Measurements from ENCODE around the gene C5orf22. TPM values are rescaled to one million over a fixed set of nuclear protein-coding genes. Genes with fewer than 3 reads are reported as not detected.

C5orf22 gene
- total and polyA plus RNA-seq, 2 of the 13 experiments (the other 11 are each of a cell fraction or from before 2014, with no cell fraction given): 14.0 to 21.5 TPM

DNA sequence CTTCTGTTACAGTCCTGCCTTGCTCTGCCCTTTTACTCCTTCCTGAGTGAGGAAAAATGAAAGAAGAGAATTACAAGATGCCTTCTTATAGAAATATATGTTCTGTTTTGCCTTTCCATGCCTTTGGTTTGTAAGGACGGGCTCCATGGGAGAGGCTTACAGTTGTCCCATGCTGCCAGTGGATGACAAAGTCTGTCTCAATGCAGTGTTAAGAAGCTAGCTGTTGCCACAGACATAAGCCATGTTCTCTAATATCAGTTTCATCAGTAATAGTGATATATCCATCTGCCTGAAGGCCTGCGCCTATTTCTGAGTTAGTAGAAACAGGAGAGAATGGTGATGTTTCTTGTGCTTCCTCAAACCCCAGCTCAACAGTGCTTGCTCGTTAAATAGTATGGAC is 27.8 kb downstream of the C5orf22 start:
- H3K27me3 ChIP-seq (ENCODE audit: control insufficient read depth in 1 of 2, insufficient read depth in 2 of 2, low read length in 2 of 2): no peaks in the 10 kb centered on the region
- DNase-seq (ENCODE audit: low spot score) (no peak), ATAC-seq (no peak), FAIRE-seq (no peak)
- intact Hi-C loops (cut with micrococcal nuclease; ENCODE audit: unreplicated experiment): no loop called here
- no peaks in the 10 kb centered on the region for H4K20me1 ChIP-seq (ENCODE audit: insufficient read depth, low read length)
- in situ Hi-C loops (cut with HindIII; ENCODE audit: extremely low pct_ligation_motif_present, low pct_unique_long_range_greater_than_20kb): no loop called here
- WGBS (ENCODE audit: low lambda C conversion rate): 83% methylated on average over 3 of the region's 3 CpGs
- no peak overlapping the region for H2AFZ ChIP-seq (ENCODE audit: low read length)
- H3K27ac ChIP-seq (ENCODE audit: extremely low read length, insufficient read depth, low read length): no peak overlapping the region
- no TSS peak for BruUV-seq (replicated peaks)
- TF ChIP-seq ZSCAN9 (CRISPR knock-in tag; IDR thresholded peaks at IDR 0.05; ENCODE audit: borderline replicate concordance) (no peak), ZSCAN21 (CRISPR knock-in tag; IDR thresholded peaks at IDR 0.05; ENCODE audit: borderline replicate concordance) (no peak), SP5 (CRISPR knock-in tag; IDR thresholded peaks at IDR 0.05; ENCODE audit: borderline replicate concordance, low read depth) (no peak), ZSCAN12 (CRISPR knock-in tag; IDR thresholded peaks at IDR 0.05) (no peak), ZNF577 (CRISPR knock-in tag; IDR thresholded peaks at IDR 0.05; ENCODE audit: borderline replicate concordance, low read depth) (no peak), THAP11 (CRISPR knock-in tag; IDR thresholded peaks at IDR 0.05) (no peak), XBP1 (CRISPR knock-in tag; IDR thresholded peaks at IDR 0.05) (no peak), ZNF468 (CRISPR knock-in tag; IDR thresholded peaks at IDR 0.05) (no peak), ARNT2 (CRISPR knock-in tag; IDR thresholded peaks at IDR 0.05; ENCODE audit: low read depth) (no peak)
- TF ChIP-seq, protein P1, sequence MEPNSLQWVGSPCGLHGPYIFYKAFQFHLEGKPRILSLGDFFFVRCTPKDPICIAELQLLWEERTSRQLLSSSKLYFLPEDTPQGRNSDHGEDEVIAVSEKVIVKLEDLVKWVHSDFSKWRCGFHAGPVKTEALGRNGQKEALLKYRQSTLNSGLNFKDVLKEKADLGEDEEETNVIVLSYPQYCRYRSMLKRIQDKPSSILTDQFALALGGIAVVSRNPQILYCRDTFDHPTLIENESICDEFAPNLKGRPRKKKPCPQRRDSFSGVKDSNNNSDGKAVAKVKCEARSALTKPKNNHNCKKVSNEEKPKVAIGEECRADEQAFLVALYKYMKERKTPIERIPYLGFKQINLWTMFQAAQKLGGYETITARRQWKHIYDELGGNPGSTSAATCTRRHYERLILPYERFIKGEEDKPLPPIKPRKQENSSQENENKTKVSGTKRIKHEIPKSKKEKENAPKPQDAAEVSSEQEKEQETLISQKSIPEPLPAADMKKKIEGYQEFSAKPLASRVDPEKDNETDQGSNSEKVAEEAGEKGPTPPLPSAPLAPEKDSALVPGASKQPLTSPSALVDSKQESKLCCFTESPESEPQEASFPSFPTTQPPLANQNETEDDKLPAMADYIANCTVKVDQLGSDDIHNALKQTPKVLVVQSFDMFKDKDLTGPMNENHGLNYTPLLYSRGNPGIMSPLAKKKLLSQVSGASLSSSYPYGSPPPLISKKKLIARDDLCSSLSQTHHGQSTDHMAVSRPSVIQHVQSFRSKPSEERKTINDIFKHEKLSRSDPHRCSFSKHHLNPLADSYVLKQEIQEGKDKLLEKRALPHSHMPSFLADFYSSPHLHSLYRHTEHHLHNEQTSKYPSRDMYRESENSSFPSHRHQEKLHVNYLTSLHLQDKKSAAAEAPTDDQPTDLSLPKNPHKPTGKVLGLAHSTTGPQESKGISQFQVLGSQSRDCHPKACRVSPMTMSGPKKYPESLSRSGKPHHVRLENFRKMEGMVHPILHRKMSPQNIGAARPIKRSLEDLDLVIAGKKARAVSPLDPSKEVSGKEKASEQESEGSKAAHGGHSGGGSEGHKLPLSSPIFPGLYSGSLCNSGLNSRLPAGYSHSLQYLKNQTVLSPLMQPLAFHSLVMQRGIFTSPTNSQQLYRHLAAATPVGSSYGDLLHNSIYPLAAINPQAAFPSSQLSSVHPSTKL (CRISPR knock-in tag; IDR thresholded peaks at IDR 0.05): no peak
- H3K4me1 ChIP-seq (ENCODE audit: insufficient read depth, low read length): no peaks in the 10 kb centered on the region
- ChIA-PET POLR2A (no interaction called here), CTCF (ENCODE audit: low intra/inter-chr PET ratio, low total read pairs) (no interaction called here)
- H3K9ac ChIP-seq (ENCODE audit: insufficient read depth, low read depth, low read length): no peak overlapping the region
- H3K9me3 ChIP-seq (ENCODE audit: low read length): peaks cover under 1% of the 10 kb centered on the region; the same call in 1 of the 2 replicates
- no peaks in the 10 kb centered on the region; a peak in 1 of 5 replicates for H3K36me3 ChIP-seq (replicated peaks in 1 of 2; ENCODE audit: control insufficient read depth in 1 of 2, insufficient read depth in 2 of 2, low read length in 2 of 2)
- no peaks in the 10 kb centered on the region for H3K79me2 ChIP-seq (ENCODE audit: insufficient read depth, low read length)
- no peak overlapping the region for H3K4me2 ChIP-seq (ENCODE audit: low read depth, low read length)
- no peak overlapping the region for H3K4me3 ChIP-seq (replicated peaks in 1 of 3; ENCODE audit: insufficient read depth in 1 of 3, low read depth in 2 of 3, low read length in 3 of 3)
